Measurements from ENCODE around the gene TRNAU1AP.

Gene TRNAU1AP

GRCh38 chr1:28601696-28602095 lies 48.8 kb downstream of the TRNAU1AP start:
- no peak overlapping the region for H3K4me3 ChIP-seq (IDR thresholded peaks at IDR 0.05; ENCODE audit: insufficient read depth, low read depth, low read length)
- H4K20me1 ChIP-seq (ENCODE audit: insufficient read depth): no peaks in the 10 kb centered on the region
- TF ChIP-seq CTCF (conservative IDR thresholded peaks at IDR 0.05; ENCODE audit: low read depth, low read length): no peak
- no peaks in the 10 kb centered on the region for H3K79me2 ChIP-seq (ENCODE audit: insufficient read depth, low read depth)
- H3K4me1 ChIP-seq (ENCODE audit: low read depth, poor library complexity, severe bottlenecking): peaks cover 82% of the 10 kb centered on the region
- no peak overlapping the region for H2AFZ ChIP-seq (ENCODE audit: low read depth)
- peak overlapping the region; percentile 87 for H3K27ac ChIP-seq
- H3K27me3 ChIP-seq (ENCODE audit: insufficient read depth, low read depth): no peaks in the 10 kb centered on the region
- H3K36me3 ChIP-seq (ENCODE audit: insufficient read depth): no peaks in the 10 kb centered on the region
- peak overlapping the region; percentile 81 for H3K4me2 ChIP-seq
- H3K9ac ChIP-seq: peak overlapping the region; percentile 35; the same call in 1 of the 2 replicates

- H3K27ac ChIP-seq: peak overlapping the region; percentile 87
- H3K9ac ChIP-seq: no peak overlapping the region; the same call in 1 of the 2 replicates
- peak overlapping the region; percentile 81 for H3K4me2 ChIP-seq
- no peaks in the 10 kb centered on the region for H3K79me2 ChIP-seq (ENCODE audit: insufficient read depth, low read depth)
- no peaks in the 10 kb centered on the region for H3K36me3 ChIP-seq (ENCODE audit: insufficient read depth)
- H3K27me3 ChIP-seq (ENCODE audit: insufficient read depth, low read depth): no peaks in the 10 kb centered on the region
- H4K20me1 ChIP-seq (ENCODE audit: insufficient read depth): no peaks in the 10 kb centered on the region
- peak; percentile 86 for TF ChIP-seq CTCF (conservative IDR thresholded peaks at IDR 0.05; ENCODE audit: low read depth, low read length)
- no peak overlapping the region for H2AFZ ChIP-seq (ENCODE audit: low read depth)
- H3K4me3 ChIP-seq (IDR thresholded peaks at IDR 0.05; ENCODE audit: insufficient read depth, low read depth, low read length): no peak overlapping the region
- peaks cover 85% of the 10 kb centered on the region for H3K4me1 ChIP-seq (ENCODE audit: low read depth, poor library complexity, severe bottlenecking)
Observed at GRCh38 chr1:28602536-28603439, 49.9 kb downstream of the TRNAU1AP start.

- TF ChIP-seq CTCF (conservative IDR thresholded peaks at IDR 0.05; ENCODE audit: low read depth, low read length): no peak
- Histone ChIP-seq H3K27ac (no peak overlapping the region), H3K9ac (no peak overlapping the region), H3K79me2 (ENCODE audit: insufficient read depth, low read depth) (no peaks in the 10 kb centered on the region), H3K27me3 (ENCODE audit: insufficient read depth, low read depth) (no peaks in the 10 kb centered on the region), H4K20me1 (ENCODE audit: insufficient read depth) (no peaks in the 10 kb centered on the region), H3K4me3 (IDR thresholded peaks at IDR 0.05; ENCODE audit: insufficient read depth, low read depth, low read length) (no peak overlapping the region), H3K4me1 (ENCODE audit: low read depth, poor library complexity, severe bottlenecking) (peaks cover 73% of the 10 kb centered on the region), H3K4me2 (no peak overlapping the region), H3K36me3 (ENCODE audit: insufficient read depth) (no peaks in the 10 kb centered on the region), H2AFZ (ENCODE audit: low read depth) (no peak overlapping the region)
Observed at GRCh38 chr1:28604411-28604810, 51.5 kb downstream of the TRNAU1AP start.

- H3K4me1 ChIP-seq (ENCODE audit: low read depth, poor library complexity, severe bottlenecking): peaks cover 68% of the 10 kb centered on the region
- no peaks in the 10 kb centered on the region for H3K79me2 ChIP-seq (ENCODE audit: insufficient read depth, low read depth)
- no peaks in the 10 kb centered on the region for H3K27me3 ChIP-seq (ENCODE audit: insufficient read depth, low read depth)
- no peak overlapping the region for H3K27ac ChIP-seq
- H3K4me3 ChIP-seq (IDR thresholded peaks at IDR 0.05; ENCODE audit: insufficient read depth, low read depth, low read length): no peak overlapping the region
- H4K20me1 ChIP-seq (ENCODE audit: insufficient read depth): no peaks in the 10 kb centered on the region
- H3K4me2 ChIP-seq: no peak overlapping the region
- no peak overlapping the region for H2AFZ ChIP-seq (ENCODE audit: low read depth)
- TF ChIP-seq CTCF (conservative IDR thresholded peaks at IDR 0.05; ENCODE audit: low read depth, low read length): no peak
- no peak overlapping the region for H3K9ac ChIP-seq
- H3K36me3 ChIP-seq (ENCODE audit: insufficient read depth): no peaks in the 10 kb centered on the region
Observed at GRCh38 chr1:28604962-28605361, 52.1 kb downstream of the TRNAU1AP start.

Measured in KMS-11 (cell line).